Measurements from ENCODE around the gene MAPK11.

MAPK11 gene

GRCh38 chr22:50219800-50220602 is 50.2 kb downstream of the MAPK11 start:
- no peak overlapping the region for H3K9ac ChIP-seq (ENCODE audit: low read depth, low read length)
- TF ChIP-seq EZH2 (IDR thresholded peaks at IDR 0.05; ENCODE audit: borderline replicate concordance, low read depth, low read length, severe bottlenecking): no peak
- TF ChIP-seq, protein P1, sequence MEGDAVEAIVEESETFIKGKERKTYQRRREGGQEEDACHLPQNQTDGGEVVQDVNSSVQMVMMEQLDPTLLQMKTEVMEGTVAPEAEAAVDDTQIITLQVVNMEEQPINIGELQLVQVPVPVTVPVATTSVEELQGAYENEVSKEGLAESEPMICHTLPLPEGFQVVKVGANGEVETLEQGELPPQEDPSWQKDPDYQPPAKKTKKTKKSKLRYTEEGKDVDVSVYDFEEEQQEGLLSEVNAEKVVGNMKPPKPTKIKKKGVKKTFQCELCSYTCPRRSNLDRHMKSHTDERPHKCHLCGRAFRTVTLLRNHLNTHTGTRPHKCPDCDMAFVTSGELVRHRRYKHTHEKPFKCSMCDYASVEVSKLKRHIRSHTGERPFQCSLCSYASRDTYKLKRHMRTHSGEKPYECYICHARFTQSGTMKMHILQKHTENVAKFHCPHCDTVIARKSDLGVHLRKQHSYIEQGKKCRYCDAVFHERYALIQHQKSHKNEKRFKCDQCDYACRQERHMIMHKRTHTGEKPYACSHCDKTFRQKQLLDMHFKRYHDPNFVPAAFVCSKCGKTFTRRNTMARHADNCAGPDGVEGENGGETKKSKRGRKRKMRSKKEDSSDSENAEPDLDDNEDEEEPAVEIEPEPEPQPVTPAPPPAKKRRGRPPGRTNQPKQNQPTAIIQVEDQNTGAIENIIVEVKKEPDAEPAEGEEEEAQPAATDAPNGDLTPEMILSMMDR (IDR thresholded peaks at IDR 0.05; ENCODE audit: borderline replicate concordance, extremely low read depth, low read length, poor library complexity, severe bottlenecking): no peak
- no peak overlapping the region for H3K27ac ChIP-seq (ENCODE audit: low read length)
- H3K4me3 ChIP-seq (ENCODE audit: low read depth in 1 of 2, low read length in 2 of 2): no peak overlapping the region
- H3K9me3 ChIP-seq (ENCODE audit: insufficient read depth, low read length, severe bottlenecking): no peaks in the 10 kb centered on the region
- H2AFZ ChIP-seq (ENCODE audit: low read depth, low read length): no peak overlapping the region
- no peak overlapping the region for H3K4me2 ChIP-seq (ENCODE audit: insufficient read depth, low read length)
- no peaks in the 10 kb centered on the region for H3K27me3 ChIP-seq (ENCODE audit: insufficient read depth, low read length, poor library complexity)
- DNase-seq: no peak
- H3K36me3 ChIP-seq (ENCODE audit: insufficient read depth, low read length): peaks cover 93% of the 10 kb centered on the region
- H3K4me1 ChIP-seq (ENCODE audit: insufficient read depth, low read length): no peaks in the 10 kb centered on the region
- ATAC-seq (ENCODE audit: insufficient read depth, low read depth): no peak
- peaks cover 61% of the 10 kb centered on the region for H4K20me1 ChIP-seq (ENCODE audit: insufficient read depth, low read length)
- H3K79me2 ChIP-seq (ENCODE audit: insufficient read depth, low read length): peaks cover 8% of the 10 kb centered on the region; the same call in 1 of the 2 replicates

DNA sequence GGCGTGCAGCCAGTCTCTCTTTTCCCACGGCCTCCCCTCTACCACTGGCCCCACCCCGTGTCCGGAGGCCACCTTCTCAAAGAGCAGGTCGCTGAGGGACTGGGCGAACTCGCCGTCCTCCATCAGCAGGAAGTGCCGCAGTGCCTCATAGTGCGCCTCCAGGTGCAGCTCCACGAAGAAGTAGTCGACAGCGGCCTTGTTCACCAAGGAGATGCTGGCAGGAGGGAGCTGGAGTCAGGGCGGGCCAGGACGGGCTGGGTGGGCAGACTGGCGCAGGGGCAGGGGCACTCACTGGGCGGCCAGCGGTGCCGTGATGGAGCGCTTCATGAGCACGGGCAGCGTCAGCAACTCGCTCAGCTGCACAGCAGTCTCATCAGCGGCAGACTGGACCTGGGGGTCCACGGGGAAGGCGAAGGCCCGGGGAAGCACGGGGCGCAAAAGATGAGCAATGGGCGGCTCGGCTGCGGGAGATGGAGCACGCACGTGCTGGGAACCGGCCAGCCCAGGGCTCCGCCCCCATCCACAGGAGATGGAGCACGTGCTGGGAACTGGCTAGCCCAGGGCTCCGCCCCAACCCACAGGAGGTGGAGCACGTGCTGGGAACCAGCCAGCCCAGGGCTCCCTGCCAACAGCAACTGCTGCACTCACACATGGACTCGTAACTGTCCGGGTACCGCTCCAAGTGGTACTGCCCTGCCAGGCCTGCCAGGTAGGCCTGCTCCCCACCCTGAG is 51.0 kb downstream of the MAPK11 start:
- H4K20me1 ChIP-seq (ENCODE audit: insufficient read depth, low read length): peaks cover 63% of the 10 kb centered on the region
- no peaks in the 10 kb centered on the region for H3K4me1 ChIP-seq (ENCODE audit: insufficient read depth, low read length)

DNA sequence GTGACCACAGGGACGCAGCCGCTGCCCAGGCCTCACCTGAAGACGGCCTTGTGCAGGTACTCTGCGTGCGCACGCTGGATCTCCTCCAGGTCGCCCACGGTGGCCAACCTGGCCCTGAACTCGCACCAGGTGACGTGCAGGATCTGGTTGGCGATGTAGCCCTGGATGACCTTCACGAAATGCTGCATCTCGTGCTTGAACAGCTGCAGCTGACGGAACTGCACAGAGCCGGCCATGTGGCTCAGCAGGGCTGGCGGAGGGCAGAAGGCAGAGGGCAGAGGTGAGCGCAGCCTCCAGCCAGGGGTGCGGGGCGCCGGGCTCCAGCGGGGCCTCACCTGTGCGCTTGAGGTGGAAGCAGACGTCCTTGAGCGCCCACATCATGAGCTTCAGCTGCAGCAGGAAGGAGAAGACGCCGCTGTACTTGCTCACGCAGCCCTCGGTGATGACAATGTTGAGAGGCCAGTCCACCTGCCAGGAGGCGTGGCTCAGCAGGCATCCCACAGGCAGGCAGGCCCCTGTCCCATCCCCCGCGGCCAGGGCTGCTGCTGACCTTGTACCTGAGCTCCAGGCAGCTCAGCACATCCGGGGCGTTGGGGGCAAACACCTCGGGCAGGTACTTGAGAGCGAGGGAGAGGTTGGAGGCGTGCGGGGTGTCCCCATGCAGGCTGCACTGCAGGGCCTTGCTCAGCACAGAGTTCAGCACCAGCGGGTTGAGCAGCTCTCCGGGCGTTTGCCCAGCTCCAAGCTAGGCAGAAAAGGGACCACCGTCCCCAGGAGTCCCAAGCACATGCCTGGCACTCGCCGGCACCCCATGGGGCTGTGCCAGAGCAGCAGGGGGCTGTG is 51.8 kb downstream of the MAPK11 start:
- Histone ChIP-seq H3K4me3 (ENCODE audit: low read depth in 1 of 2, low read length in 2 of 2) (no peak overlapping the region), H3K4me2 (ENCODE audit: insufficient read depth, low read length) (no peak overlapping the region), H3K9me3 (ENCODE audit: insufficient read depth, low read length, severe bottlenecking) (no peaks in the 10 kb centered on the region), H2AFZ (ENCODE audit: low read depth, low read length) (no peak overlapping the region), H4K20me1 (ENCODE audit: insufficient read depth, low read length) (peaks cover 65% of the 10 kb centered on the region), H3K27ac (ENCODE audit: low read length) (no peak overlapping the region), H3K27me3 (ENCODE audit: insufficient read depth, low read length, poor library complexity) (no peaks in the 10 kb centered on the region), H3K4me1 (ENCODE audit: insufficient read depth, low read length) (no peaks in the 10 kb centered on the region), H3K9ac (ENCODE audit: low read depth, low read length) (no peak overlapping the region), H3K79me2 (ENCODE audit: insufficient read depth, low read length) (peaks cover 14% of the 10 kb centered on the region), H3K36me3 (ENCODE audit: insufficient read depth, low read length) (peaks cover 95% of the 10 kb centered on the region)
- TF ChIP-seq, protein P1 (IDR thresholded peaks at IDR 0.05; ENCODE audit: borderline replicate concordance, extremely low read depth, low read length, poor library complexity, severe bottlenecking): no peak
- no peak for TF ChIP-seq EZH2 (IDR thresholded peaks at IDR 0.05; ENCODE audit: borderline replicate concordance, low read depth, low read length, severe bottlenecking)
- DNase-seq (no peak), ATAC-seq (ENCODE audit: insufficient read depth, low read depth) (no peak)

More for the DNA sequence above, 51.0 kb downstream of the MAPK11 start:
- Histone ChIP-seq H3K27ac (ENCODE audit: low read length) (no peak overlapping the region), H3K27me3 (ENCODE audit: insufficient read depth, low read length, poor library complexity) (no peaks in the 10 kb centered on the region), H3K4me3 (ENCODE audit: low read depth in 1 of 2, low read length in 2 of 2) (no peak overlapping the region), H3K9me3 (ENCODE audit: insufficient read depth, low read length, severe bottlenecking) (no peaks in the 10 kb centered on the region), H3K9ac (ENCODE audit: low read depth, low read length) (no peak overlapping the region), H3K79me2 (ENCODE audit: insufficient read depth, low read length) (peaks cover 8% of the 10 kb centered on the region; the same call in 1 of the 2 replicates), H2AFZ (ENCODE audit: low read depth, low read length) (no peak overlapping the region), H3K4me2 (ENCODE audit: insufficient read depth, low read length) (no peak overlapping the region), H3K36me3 (ENCODE audit: insufficient read depth, low read length) (peaks cover 96% of the 10 kb centered on the region)
- ATAC-seq (ENCODE audit: insufficient read depth, low read depth) (peak; percentile 69), DNase-seq (peak; percentile 40)
- no peak for TF ChIP-seq EZH2 (IDR thresholded peaks at IDR 0.05; ENCODE audit: borderline replicate concordance, low read depth, low read length, severe bottlenecking)
- TF ChIP-seq, protein P1 (IDR thresholded peaks at IDR 0.05; ENCODE audit: borderline replicate concordance, extremely low read depth, low read length, poor library complexity, severe bottlenecking): no peak

Measured in DND-41 (cell line).